ENCODE results near the gene TMEM108.

- TF ChIP-seq POLR2AphosphoS5 (IDR thresholded peaks at IDR 0.05; ENCODE audit: low read depth, low read length): no peak
- no peak for TF ChIP-seq REST (IDR thresholded peaks at IDR 0.05; ENCODE audit: insufficient read depth in 1 of 2, low read depth in 2 of 2, low read length in 2 of 2)
- TF ChIP-seq TAF1 (IDR thresholded peaks at IDR 0.05; ENCODE audit: borderline replicate concordance, insufficient read depth, low read length): no peak
- TF ChIP-seq FOXP2 (optimal IDR thresholded peaks at IDR 0.05; ENCODE audit: borderline replicate concordance, extremely low read depth, extremely low read length, insufficient read depth): no peak
Observed at GRCh38 chr3:133383741-133384140, 345.6 kb downstream of the TMEM108 start.
